Astrocyte of the spinal cord (primary cell): ENCODE data around the gene OLFM1.

ENCODE experiments used
- DNase-seq: peaks from one replicate; pipeline ENCODE4 v3.0.0; 2011; ENCODE audit warnings: low read depth, low spot score
- H3K4me3 ChIP-seq: 2 replicates; pipeline ENCODE4 v1.5.1; 2011; ENCODE audit warnings: low read depth, mild to moderate bottlenecking, low read length, moderate library complexity
- in situ Hi-C: cut with HindIII; loops from 2 replicates; pipeline ENCODE4 v1.10.0; 2017; ENCODE audit warnings: low sequenced_read_pairs
- TF ChIP-seq, protein P1 (sequence below): IDR thresholded peaks from 2 replicates; pipeline ENCODE4 v1.5.1; 2012; ENCODE audit warnings: low read depth, mild to moderate bottlenecking, low read length, inconsistent platforms

The OLFM1 gene

DNA sequence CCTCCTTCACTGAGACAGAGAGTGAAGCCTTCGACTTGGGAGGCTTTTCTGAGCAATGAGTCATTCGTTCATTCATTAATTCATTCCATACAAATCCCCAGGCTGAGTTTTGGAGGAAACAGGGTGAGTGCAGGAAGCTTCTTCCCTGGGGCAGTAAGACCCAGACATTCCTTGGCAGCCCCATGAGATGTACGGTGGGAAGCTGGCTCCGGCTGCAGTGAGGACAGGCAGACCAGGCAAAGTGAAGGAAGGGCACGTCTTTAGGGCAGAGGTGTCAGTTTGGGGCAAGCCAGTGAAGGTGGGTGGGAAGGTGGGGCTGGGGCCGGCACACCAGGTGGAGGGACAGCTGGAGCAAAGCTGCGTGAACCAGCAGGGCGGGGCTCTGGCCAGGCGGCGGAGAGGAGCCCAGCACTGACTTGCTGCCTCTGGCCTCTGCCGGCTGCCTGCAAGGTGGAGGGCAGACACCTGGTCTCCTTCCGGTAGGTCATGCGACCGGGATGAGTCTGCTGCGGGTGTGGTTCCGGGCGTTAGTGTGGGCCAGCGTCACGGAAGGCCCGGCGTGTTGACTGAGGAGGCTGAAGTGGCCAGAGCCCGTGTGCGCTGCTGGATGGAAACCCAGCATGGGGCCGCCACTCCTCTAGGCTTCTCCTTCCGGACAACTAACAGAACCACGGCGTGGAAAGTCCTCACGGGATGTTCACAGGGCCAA lies 16.6 kb downstream of the OLFM1 start:
- H3K4me3 ChIP-seq, result no peak overlapping the region
- TF ChIP-seq, protein P1, sequence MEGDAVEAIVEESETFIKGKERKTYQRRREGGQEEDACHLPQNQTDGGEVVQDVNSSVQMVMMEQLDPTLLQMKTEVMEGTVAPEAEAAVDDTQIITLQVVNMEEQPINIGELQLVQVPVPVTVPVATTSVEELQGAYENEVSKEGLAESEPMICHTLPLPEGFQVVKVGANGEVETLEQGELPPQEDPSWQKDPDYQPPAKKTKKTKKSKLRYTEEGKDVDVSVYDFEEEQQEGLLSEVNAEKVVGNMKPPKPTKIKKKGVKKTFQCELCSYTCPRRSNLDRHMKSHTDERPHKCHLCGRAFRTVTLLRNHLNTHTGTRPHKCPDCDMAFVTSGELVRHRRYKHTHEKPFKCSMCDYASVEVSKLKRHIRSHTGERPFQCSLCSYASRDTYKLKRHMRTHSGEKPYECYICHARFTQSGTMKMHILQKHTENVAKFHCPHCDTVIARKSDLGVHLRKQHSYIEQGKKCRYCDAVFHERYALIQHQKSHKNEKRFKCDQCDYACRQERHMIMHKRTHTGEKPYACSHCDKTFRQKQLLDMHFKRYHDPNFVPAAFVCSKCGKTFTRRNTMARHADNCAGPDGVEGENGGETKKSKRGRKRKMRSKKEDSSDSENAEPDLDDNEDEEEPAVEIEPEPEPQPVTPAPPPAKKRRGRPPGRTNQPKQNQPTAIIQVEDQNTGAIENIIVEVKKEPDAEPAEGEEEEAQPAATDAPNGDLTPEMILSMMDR, result no peak
- in situ Hi-C loops, result no loop called here
- no peak for DNase-seq

DNA sequence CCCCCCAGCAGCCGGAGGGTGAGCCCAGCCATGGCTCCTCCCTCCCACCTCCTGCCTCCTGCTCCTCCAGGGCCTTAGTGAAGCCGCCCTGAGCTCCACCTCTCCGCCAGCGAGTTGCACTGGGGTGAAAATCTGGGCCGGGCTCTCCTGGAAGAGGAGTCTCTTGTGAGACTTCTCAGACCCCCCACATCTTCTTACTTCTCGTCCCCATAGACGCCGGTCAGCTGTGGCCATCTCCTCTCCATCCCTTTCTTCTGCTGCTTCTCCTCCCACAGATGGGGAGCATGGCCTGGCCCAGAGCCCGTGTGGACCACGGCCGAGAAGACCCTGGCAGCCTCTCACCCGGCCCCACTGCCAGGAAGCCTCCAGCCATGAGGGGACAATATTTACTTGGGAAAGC lies 17.3 kb downstream of the OLFM1 start:
- no peak for DNase-seq
- TF ChIP-seq, protein P1, result no peak
- in situ Hi-C loops, result no loop called here
- no peak overlapping the region for H3K4me3 ChIP-seq

DNA sequence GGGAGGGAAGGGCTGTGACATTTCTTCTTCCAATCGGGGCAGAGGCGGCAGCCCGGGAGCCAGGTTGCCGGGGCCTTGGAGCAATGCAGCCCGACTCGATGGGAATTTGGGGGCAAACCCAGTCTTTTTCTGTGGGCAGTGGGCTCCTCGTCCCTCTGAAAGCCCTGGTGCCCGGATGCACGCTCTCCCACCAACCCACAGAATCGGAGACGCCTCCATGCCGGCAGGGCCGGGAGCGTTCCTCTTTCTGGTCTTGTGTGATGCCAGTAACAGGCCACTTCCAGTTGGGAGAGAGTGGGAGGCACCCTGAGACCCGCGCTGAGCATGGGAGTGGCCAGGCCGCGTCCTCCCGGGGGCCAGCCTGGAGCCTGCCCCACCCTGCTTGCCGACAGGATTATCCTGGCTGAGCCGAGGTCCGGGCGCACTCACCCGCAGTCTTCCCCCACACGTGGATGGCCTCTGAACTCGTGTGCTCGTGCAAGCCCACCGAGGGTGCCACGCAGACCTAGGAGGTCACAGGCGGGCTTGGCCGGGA lies 17.8 kb downstream of the OLFM1 start:
- TF ChIP-seq, protein P1, result no peak
- no peak overlapping the region for H3K4me3 ChIP-seq
- in situ Hi-C loops, result no loop called here
- DNase-seq, result no peak

DNA sequence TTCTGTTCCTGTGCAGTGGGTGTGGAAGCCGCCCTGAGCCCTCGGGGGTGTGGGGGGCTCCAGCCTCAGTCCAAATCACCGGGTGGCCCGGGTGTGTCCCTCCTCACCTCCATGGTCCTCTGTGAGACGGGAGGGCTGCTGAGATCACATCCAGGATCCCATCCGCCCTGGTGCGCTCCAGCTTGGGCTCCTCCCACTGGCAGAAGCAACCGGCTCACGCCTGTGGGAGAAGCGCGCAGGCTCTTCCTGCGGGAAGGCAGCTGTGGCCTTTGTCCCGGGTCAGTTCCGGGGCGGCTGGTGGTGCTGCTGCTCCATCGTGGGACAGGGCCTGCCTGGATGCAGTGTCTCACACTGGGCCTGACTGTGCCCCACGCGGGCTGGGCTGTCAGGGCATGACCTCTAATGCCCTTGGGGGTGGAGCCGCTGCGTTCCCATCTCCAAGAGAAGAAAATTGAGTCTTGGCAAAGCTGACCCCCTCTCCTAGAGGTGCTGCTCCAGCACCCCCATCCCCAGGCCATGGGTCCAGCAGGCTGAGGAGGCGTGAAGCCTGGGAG lies 18.5 kb downstream of the OLFM1 start:
- no peak overlapping the region for H3K4me3 ChIP-seq
- in situ Hi-C loops, result no loop called here
- TF ChIP-seq, protein P1, result no peak
- no peak for DNase-seq

DNA sequence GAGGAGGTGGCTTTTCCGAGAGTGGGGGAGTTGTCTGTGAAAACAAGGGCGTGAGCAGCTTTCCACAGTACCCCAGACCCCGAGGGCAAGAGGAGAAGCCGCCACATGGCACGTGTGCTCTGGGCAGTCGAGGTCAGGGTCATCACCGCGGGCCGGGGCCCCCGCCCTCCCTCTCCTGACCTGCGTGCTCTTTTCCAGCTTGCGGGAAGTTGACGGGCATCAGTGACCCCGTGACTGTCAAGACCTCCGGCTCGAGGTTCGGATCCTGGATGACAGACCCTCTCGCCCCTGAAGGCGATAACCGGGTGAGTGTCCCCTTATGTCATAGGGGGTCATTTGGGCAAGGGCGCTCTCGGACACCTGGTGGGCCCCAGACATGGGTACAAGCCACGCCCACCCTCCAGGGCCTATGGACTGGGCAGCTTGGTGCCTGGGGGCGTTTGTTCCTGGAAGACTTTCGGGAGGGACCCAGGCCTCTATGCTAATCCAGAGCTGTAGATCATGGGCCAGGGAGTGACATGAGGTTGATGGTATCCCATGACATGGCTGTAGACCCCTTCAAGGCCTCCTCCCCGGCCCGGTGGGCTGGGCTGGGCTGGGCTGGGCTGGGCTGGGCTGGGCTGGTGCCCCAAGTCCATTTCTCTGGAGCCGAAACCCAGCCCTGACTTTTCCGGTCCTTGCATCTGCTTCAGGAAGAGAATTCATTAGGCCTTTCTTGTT lies 19.2 kb downstream of the OLFM1 start:
- TF ChIP-seq, protein P1, result no peak
- H3K4me3 ChIP-seq, result no peak overlapping the region
- DNase-seq, result no peak
- in situ Hi-C loops, result no loop called here

DNA sequence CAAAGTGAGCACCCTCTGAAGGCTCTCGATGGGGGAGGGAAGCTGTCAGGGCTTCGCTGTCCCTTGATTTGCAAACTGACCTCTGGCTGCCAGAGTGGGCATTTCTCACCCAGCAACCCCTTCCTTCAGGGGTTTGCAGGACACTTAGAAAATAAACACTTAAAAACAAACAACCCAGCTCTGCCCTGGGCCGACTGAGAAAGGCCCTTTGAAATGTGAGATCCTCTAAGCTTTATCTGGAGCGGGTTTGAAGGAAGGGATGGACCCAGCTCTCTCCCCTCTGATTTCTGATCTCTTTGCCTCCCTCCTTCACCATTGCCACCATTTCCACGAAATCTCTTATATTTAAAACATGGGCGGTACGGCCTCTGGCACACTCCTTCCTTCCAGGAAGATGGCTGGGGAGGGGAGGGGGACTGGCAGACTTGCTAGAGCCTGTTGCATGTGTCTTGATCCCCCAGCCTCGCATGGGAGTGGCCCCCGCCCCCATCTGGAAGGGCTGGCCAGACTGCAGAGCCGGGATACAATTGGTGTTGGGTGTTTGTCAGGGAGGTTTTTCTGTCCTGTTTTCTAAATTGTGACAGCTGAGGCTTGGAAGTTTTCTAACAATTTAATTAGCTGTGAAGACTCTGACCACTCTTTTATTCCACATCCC lies 20.2 kb downstream of the OLFM1 start:
- H3K4me3 ChIP-seq, result no peak overlapping the region
- TF ChIP-seq, protein P1, result no peak
- DNase-seq, result no peak
- in situ Hi-C loops, result no loop called here
